NOMO-1 treated with DMSO at 0.1 percent for 48 hours (cell line): Measurements from ENCODE around the gene TMEM248.
"Not testable (repeated sequence)": the region's sequence is repeated elsewhere in the genome, so short reads cannot be mapped to it uniquely, and the experiment has no call there.

Experiments
- DNase-seq: peaks from one replicate; lab custom pipeline; 2025; ENCODE audit not compliant: unreplicated experiment; lab: John Stamatoyannopoulos, UW

Gene TMEM248

GRCh38 chr7:66995050-66995776 lies 74.2 kb downstream of the TMEM248 start, which contains the start of gene SBDS:
Gene SBDS, minus strand, starts transcription at chr7:66995586. Its CDS starts 169 bp downstream, at chr7:66995417.
- peak; percentile 97 for DNase-seq

DNA sequence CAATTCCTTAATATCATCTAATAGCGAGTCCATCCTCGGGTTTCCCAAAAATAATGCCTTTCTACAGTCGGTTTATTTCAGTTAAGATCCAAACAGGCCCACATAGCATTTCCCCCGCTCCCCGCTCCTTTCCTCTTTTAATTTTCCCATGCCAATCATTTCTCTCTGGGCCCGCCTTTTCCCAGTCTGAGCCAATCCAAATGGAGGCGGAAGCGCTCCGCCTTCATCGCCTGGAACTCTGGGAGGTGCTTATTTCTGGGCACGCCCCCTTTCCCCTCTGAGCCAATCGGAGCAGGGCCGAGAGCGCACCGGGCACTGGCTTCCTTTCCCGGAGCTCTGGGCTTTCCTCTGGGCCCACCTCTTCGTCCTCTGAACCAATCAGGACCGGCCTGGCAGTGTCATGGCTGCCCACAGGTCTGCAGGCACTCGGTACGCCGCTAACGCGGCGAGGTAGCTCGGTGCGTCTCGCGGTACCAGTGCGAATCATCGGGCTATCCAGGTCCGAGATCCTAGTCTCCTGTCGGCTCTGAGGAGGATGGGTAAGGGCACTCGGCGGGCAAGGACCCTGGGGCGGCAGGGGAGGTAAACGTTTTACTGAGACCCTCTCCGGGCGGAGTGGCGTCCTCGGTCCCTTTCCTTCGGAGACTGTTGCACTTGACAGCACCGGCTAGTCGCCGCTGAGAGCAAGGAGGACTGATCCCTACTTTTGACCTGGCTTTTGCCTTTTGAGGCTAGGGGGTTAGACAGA lies 75.6 kb downstream of the TMEM248 start, which contains the start of gene TYW1:
Gene TYW1 (plus strand): TSS at position 390 of the 748 bp plus-strand sequence. CDS start 146 bp downstream, at position 536.
- peak; percentile 97 for DNase-seq

DNA sequence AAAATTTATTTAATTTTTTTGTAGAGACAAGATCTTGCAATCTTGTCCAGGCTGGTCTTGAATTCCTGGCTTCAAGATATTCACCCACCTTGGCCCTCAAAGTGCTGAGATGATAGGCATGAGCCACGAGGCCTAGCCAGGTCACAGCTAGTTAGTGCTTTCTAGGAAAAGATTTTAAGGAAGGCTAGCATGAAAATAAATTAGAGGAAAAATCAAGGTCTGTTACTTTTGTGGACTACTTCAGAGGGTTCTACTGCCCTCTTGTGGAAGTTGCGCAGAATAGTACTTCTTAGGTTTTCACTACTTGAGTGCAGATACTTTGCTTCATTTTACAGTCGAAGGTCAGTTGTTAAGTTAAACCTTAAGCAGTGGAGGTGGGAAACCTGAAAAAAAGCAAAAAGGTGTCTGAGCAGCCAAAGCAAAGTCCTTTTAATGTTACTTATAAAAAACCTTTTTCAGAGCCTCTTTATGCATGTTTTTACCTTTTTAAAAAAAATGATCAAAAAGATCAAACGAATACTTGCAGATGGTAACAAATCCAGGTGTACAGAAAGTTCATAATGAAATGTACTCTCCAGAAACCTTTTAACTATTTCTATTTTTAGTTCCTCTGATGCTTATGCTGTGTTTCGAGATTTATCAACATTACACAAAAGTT lies 79.7 kb downstream of the TMEM248 start:
- not testable (repeated sequence) for DNase-seq

- DNase-seq = not testable (repeated sequence)
Observed at GRCh38 chr7:67004145-67004544, 83.1 kb downstream of the TMEM248 start.

GRCh38 chr7:67006965-67007364 lies 85.9 kb downstream of the TMEM248 start:
- no peak for DNase-seq
